ENCODE results near the gene PDZD7. TPM values are rescaled to one million over a fixed set of nuclear protein-coding genes. Genes with fewer than 3 reads are reported as not detected.

PDZD7 gene
- total RNA-seq, 1 experiment from 2014 or later: 0.30 TPM

DNA sequence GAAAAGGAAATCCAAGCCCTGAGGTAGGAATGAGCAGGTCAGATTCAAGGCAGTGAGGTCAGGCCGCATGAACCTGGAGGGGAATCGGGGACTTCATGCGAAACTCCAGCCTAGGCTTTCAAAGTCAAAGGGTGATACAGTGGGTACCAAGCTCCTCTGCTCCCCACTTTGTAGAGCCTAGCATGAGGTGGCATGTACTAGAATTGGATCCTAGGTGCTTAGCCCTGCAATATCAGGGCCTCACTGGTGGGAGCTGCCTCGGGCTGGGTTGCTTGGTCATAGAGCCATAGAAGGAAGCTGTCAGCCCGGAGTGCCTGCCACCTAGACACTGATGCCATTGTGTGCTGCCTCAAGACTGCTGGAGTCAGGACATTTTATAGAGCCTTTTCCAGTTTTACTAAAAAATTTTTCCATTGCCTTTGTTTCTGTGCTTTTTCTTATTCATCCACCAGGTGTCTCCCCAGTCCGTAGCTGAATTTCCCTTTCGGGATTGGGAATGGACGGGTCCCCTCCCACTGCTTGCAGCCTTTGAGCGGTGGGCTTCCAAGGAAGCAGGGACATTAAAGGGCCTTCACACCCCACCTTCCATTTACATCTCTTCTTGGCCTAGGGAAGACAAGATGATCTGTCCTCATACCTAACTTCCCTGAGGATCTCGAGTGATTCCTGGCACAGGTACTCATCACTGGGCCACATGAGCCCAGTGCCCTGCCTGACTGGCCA is 36.8 kb downstream of the PDZD7 start:
- intact Hi-C loops (cut with micrococcal nuclease; ENCODE audit: unreplicated experiment): no loop called here
- TF ChIP-seq EZH2 (IDR thresholded peaks at IDR 0.05; ENCODE audit: borderline replicate concordance, low read depth, low read length, poor library complexity, severe bottlenecking): no peak
- TF ChIP-seq, protein P1, sequence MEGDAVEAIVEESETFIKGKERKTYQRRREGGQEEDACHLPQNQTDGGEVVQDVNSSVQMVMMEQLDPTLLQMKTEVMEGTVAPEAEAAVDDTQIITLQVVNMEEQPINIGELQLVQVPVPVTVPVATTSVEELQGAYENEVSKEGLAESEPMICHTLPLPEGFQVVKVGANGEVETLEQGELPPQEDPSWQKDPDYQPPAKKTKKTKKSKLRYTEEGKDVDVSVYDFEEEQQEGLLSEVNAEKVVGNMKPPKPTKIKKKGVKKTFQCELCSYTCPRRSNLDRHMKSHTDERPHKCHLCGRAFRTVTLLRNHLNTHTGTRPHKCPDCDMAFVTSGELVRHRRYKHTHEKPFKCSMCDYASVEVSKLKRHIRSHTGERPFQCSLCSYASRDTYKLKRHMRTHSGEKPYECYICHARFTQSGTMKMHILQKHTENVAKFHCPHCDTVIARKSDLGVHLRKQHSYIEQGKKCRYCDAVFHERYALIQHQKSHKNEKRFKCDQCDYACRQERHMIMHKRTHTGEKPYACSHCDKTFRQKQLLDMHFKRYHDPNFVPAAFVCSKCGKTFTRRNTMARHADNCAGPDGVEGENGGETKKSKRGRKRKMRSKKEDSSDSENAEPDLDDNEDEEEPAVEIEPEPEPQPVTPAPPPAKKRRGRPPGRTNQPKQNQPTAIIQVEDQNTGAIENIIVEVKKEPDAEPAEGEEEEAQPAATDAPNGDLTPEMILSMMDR (conservative IDR thresholded peaks at IDR 0.05; ENCODE audit: low read depth, low read length): peak; percentile 74
- H3K36me3 ChIP-seq (ENCODE audit: insufficient read depth, low read length, poor library complexity, severe bottlenecking): peaks cover 34% of the 10 kb centered on the region
- H3K4me3 ChIP-seq (ENCODE audit: low read depth, low read length, poor library complexity, severe bottlenecking): no peak overlapping the region
- no peaks in the 10 kb centered on the region for H3K9me3 ChIP-seq (ENCODE audit: low read depth, low read length, poor library complexity, severe bottlenecking)
- CTCF ChIA-PET: interaction anchor here (1.0 to 2.0 kb wide), 3 partner anchors 17 to 21 kb away, joined by 4 to 8 read pairs (median 5); no protein-coding TSS in a partner anchor
- peak; percentile 71 for DNase-seq (ENCODE audit: low spot score)
- H3K27me3 ChIP-seq (replicated peaks; ENCODE audit: insufficient read depth, low read depth, low read length, poor library complexity): no peaks in the 10 kb centered on the region
- peak overlapping the region; percentile 37 for H3K27ac ChIP-seq (ENCODE audit: low read depth, low read length, poor library complexity, severe bottlenecking)
- POLR2A ChIA-PET (ENCODE audit: low non-redundant PET): no interaction called here
- TSS peak; percentile 64 for BruUV-seq (replicated peaks)
- peaks cover 41% of the 10 kb centered on the region for H3K4me1 ChIP-seq (ENCODE audit: insufficient read depth, low read length, poor library complexity, severe bottlenecking)

DNA sequence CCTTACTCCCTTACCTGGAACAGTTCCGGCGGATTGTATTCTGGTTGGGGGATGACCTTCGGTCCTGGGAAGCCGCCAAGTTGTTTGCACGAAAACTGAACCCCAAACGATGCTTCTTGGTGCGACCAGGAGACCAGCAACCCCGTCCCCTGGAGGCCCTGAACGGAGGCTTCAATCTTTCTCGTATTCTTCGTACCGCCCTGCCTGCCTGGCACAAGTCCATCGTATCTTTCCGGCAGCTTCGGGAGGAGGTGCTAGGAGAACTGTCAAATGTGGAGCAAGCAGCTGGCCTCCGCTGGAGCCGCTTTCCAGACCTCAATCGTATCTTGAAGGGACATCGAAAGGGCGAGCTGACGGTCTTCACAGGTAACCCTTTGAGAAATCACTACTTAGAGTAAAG is 41.8 kb downstream of the PDZD7 start:
- no TSS peak for BruUV-seq (replicated peaks)
- intact Hi-C loops (cut with micrococcal nuclease; ENCODE audit: unreplicated experiment): no loop called here
- POLR2A ChIA-PET (ENCODE audit: low non-redundant PET): no interaction called here

DNA sequence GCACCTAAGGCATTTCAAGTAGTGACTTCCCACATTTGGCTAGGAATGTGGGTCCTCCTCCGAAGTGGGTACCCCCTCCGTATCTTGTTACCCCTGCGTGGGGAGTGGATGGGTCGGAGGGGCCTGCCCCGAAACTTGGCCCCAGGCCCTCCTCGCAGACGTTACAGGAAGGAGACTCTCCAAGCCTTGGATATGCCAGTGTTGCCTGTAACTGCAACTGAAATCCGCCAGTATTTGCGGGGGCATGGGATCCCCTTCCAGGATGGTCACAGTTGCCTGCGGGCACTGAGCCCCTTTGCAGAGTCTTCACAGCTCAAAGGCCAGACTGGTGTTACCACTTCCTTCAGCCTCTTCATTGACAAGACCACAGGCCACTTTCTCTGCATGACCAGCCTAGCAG is 42.8 kb downstream of the PDZD7 start:
- ChIA-PET CTCF (no interaction called here), POLR2A (ENCODE audit: low non-redundant PET) (no interaction called here)
- TF ChIP-seq EZH2 (IDR thresholded peaks at IDR 0.05; ENCODE audit: borderline replicate concordance, low read depth, low read length, poor library complexity, severe bottlenecking): no peak
- TF ChIP-seq, protein P1 (conservative IDR thresholded peaks at IDR 0.05; ENCODE audit: low read depth, low read length): no peak
- Histone ChIP-seq H3K9me3 (ENCODE audit: low read depth, low read length, poor library complexity, severe bottlenecking) (no peaks in the 10 kb centered on the region), H3K36me3 (ENCODE audit: insufficient read depth, low read length, poor library complexity, severe bottlenecking) (peaks cover 36% of the 10 kb centered on the region), H3K27me3 (replicated peaks; ENCODE audit: insufficient read depth, low read depth, low read length, poor library complexity) (no peaks in the 10 kb centered on the region), H3K4me3 (ENCODE audit: low read depth, low read length, poor library complexity, severe bottlenecking) (peak overlapping the region; percentile 93), H3K27ac (ENCODE audit: low read depth, low read length, poor library complexity, severe bottlenecking) (peak overlapping the region; percentile 83), H3K4me1 (ENCODE audit: insufficient read depth, low read length, poor library complexity, severe bottlenecking) (peaks cover 24% of the 10 kb centered on the region)
- intact Hi-C loops (cut with micrococcal nuclease; ENCODE audit: unreplicated experiment): no loop called here
- no peak for DNase-seq (ENCODE audit: low spot score)
- BruUV-seq (replicated peaks): no TSS peak

More for the DNA sequence above, 41.8 kb downstream of the PDZD7 start:
- Histone ChIP-seq H3K36me3 (ENCODE audit: insufficient read depth, low read length, poor library complexity, severe bottlenecking) (peaks cover 43% of the 10 kb centered on the region), H3K27me3 (replicated peaks; ENCODE audit: insufficient read depth, low read depth, low read length, poor library complexity) (no peaks in the 10 kb centered on the region), H3K27ac (ENCODE audit: low read depth, low read length, poor library complexity, severe bottlenecking) (no peak overlapping the region), H3K9me3 (ENCODE audit: low read depth, low read length, poor library complexity, severe bottlenecking) (no peaks in the 10 kb centered on the region), H3K4me1 (ENCODE audit: insufficient read depth, low read length, poor library complexity, severe bottlenecking) (peaks cover 24% of the 10 kb centered on the region), H3K4me3 (ENCODE audit: low read depth, low read length, poor library complexity, severe bottlenecking) (no peak overlapping the region)
- TF ChIP-seq, protein P1 (conservative IDR thresholded peaks at IDR 0.05; ENCODE audit: low read depth, low read length): no peak
- no peak for TF ChIP-seq EZH2 (IDR thresholded peaks at IDR 0.05; ENCODE audit: borderline replicate concordance, low read depth, low read length, poor library complexity, severe bottlenecking)
- CTCF ChIA-PET: interaction anchor here (0.5 kb wide), 1 partner anchor 9 kb away, joined by 7 read pairs; no protein-coding TSS in a partner anchor
- DNase-seq (ENCODE audit: low spot score): no peak

All from A673 (cell line).